G401 (cell line): ENCODE data around the gene BSCL2. TPM values are rescaled to one million over a fixed set of nuclear protein-coding genes. Genes with fewer than 3 reads are reported as not detected.
"Not testable (repeated sequence)": the region's sequence is repeated elsewhere in the genome, so short reads cannot be mapped to it uniquely, and the experiment has no call there.

Experiments
- DNase-seq: peaks from one replicate; pipeline ENCODE4 v3.0.0-alpha.2; 2015; ENCODE audit warnings: low spot score
- in situ Hi-C: cut with HindIII; loops from 2 replicates; pipeline ENCODE4 v1.10.0; 2016; ENCODE audit warnings: low sequenced_read_pairs, mixed read lengths
- total RNA-seq: library from RNA; depleted of rRNA; stranded (reverse); fragments of >200 nt; shearing (Covaris generic); gene quantifications from 2 replicates; pipeline ENCODE4 v1.2.3, GENCODE V29; 2014

The BSCL2 gene
- total RNA-seq, 1 experiment from 2014 or later = 59.6 TPM

GRCh38 chr11:62667460-62667859 is 39.8 kb downstream of the BSCL2 start:
- in situ Hi-C loops = no loop called here

GRCh38 chr11:62666259-62666926 is 40.8 kb downstream of the BSCL2 start:
- in situ Hi-C loops = no loop called here
- no peak for DNase-seq

More at GRCh38 chr11:62667460-62667859, 39.8 kb downstream of the BSCL2 start:
- DNase-seq = no peak

- peak; percentile 71 for DNase-seq
- in situ Hi-C loops = no loop called here
Observed at GRCh38 chr11:62665599-62666258, 41.5 kb downstream of the BSCL2 start.

- DNase-seq = peak; percentile 95
- in situ Hi-C loops = no loop called here
Observed at GRCh38 chr11:62665075-62665598, 42.1 kb downstream of the BSCL2 start, which contains the start of the genes C11orf98 and CSKMT. Gene C11orf98 (minus strand): TSS chr11:62665210. CDS start chr11:62665169, 41 bp downstream. Gene CSKMT (plus strand): TSS chr11:62665312. CDS start chr11:62665880, 568 bp downstream.

GRCh38 chr11:62664405-62665074 is 42.7 kb downstream of the BSCL2 start:
- DNase-seq = peak; percentile 71
- in situ Hi-C loops = no loop called here

GRCh38 chr11:62656796-62657429 is 50.3 kb downstream of the BSCL2 start:
- DNase-seq = no peak
- in situ Hi-C loops = no loop called here

- DNase-seq = no peak
- in situ Hi-C loops = no loop called here
Observed at GRCh38 chr11:62654297-62654696, 52.9 kb downstream of the BSCL2 start.

- DNase-seq = no peak
- in situ Hi-C loops = no loop called here
Observed at GRCh38 chr11:62652161-62653006, 54.8 kb downstream of the BSCL2 start.

GRCh38 chr11:62650283-62650682 is 56.9 kb downstream of the BSCL2 start:
- DNase-seq, in situ Hi-C loops: not testable (repeated sequence)

GRCh38 chr11:62649486-62649885 is 57.7 kb downstream of the BSCL2 start:
- DNase-seq = no peak
- in situ Hi-C loops = no loop called here

- in situ Hi-C loops = no loop called here
- no peak for DNase-seq
Observed at GRCh38 chr11:62648967-62649364, 58.3 kb downstream of the BSCL2 start.

- in situ Hi-C loops = no loop called here
- DNase-seq = no peak
Observed at GRCh38 chr11:62648185-62648966, 58.8 kb downstream of the BSCL2 start.

- no peak for DNase-seq
- in situ Hi-C loops = no loop called here
Observed at GRCh38 chr11:62647609-62648005, 59.6 kb downstream of the BSCL2 start.

- in situ Hi-C loops = no loop called here
Observed at GRCh38 chr11:62646825-62647608, 60.2 kb downstream of the BSCL2 start.

GRCh38 chr11:62645946-62646824 is 61.0 kb downstream of the BSCL2 start, which contains the start of gene GANAB:
Gene GANAB (minus strand): TSS chr11:62646613. CDS start chr11:62646599, 14 bp downstream.
- peak; percentile 98 for DNase-seq
- in situ Hi-C loops = no loop called here

More at GRCh38 chr11:62646825-62647608, 60.2 kb downstream of the BSCL2 start:
- no peak for DNase-seq

GRCh38 chr11:62645671-62645945 is 61.6 kb downstream of the BSCL2 start:
- DNase-seq = no peak
- in situ Hi-C loops = no loop called here
